Neural progenitor cell (in vitro differentiated cells): ENCODE measurements around the gene ME1.

Source experiments
- CTCF ChIP-seq: fragments of 200-600 bp; sonication (generic); IDR thresholded peaks from 2 replicates; pipeline ENCODE4 v1.5.1; 2017; ENCODE audit warnings: antibody characterized with exemption, mild to moderate bottlenecking
- EZH2 ChIP-seq: fragments of 200-600 bp; sonication (generic); IDR thresholded peaks from 2 replicates; pipeline ENCODE4 v1.6.1; 2017; ENCODE audit warnings: antibody characterized with exemption, mild to moderate bottlenecking, moderate library complexity

DNA sequence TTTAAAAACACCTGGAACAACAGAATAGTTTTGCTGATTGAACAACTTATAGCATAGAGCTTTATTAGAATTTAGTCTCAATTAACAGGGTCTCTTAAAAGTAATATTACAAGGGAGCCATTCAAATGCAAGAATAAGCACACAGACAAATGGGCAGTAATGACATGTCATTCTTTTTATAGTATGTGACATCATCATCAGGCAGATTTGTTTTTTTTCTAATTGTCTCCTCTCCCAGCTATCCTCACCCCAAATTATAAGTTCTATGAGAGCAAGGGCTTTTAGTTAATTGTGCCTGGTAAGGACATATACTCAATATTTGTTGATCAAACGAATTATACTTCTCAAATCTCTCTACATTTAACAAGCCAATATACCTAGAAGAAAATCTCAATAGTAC, 248.7 kb downstream of the ME1 start:
- no peak for TF ChIP-seq EZH2
- TF ChIP-seq CTCF = no peak
